ENCODE data around the gene IQCE.

The IQCE gene

GRCh38 chr7:2621061-2621828 is 62.5 kb downstream of the IQCE start:
- no peak for DNase-seq

DNA sequence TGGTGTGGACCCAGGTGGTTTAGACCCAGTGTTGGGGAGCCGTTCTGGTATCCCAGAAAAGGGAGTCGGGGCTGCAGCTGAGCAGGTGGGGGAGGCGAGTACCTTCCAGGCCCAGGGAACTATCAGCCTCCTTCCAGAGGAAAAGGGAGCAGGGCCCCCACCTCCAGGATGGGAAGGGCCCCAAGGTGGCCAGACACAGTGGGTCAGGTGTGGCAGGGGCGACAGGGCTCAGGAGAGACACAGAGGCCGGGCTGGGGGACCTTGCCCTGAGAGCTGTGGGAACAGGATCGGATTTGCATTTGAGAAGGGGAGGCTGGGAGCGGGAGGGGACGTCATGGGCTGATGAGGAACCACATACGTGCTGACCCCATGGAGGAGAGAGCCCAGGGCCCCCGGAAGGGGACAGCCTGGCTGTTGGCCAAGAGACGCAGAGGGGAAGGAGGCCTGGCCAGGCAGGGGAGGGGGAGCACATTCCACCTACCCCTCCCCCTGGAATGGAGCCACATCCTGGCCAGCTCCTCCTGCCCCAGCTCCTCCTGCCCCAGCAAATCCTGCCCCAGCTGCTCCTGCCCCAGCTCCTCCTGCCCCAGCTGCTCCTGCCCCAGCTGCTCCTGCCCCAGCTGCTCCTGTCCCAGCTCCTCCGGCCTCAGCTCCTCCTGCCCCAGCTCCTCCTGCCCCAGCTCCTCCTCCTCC is 63.3 kb downstream of the IQCE start:
- DNase-seq = no peak

GRCh38 chr7:2622869-2623697 is 64.3 kb downstream of the IQCE start:
- peak; percentile 78 for DNase-seq

GRCh38 chr7:2623698-2624014 is 64.9 kb downstream of the IQCE start:
- no peak for DNase-seq

GRCh38 chr7:2624293-2624886 is 65.6 kb downstream of the IQCE start:
- no peak for DNase-seq

DNA sequence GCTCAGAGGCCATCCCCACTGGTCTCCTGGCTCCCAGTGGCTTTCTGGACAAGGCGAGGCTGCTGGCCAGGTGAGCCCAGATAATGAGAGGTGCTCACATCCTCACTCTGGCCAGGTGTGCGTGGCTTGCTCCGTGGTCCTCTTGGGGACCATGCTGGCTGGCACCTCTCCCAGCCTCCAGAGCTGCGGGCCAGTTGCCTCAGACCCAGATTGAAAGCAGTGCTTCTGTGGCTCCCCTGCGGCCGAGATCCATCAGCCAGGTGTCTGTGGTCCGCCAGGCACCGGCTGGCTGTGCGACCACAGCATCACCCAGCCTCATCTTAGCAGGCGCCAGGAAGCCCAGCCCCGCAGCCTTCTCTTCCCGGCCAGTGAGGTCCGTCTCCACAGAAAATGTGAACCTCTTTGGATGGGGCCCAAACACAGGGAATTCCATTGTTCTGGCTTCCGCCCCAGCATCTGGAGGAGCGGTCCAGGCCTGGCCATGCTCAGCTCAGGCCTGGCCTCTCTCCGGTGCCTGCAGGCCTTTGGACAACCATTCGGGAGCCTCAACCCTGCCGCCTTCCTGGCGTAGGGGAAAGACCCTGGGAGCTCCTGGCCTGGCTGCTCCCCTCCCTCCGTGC is 67.8 kb downstream of the IQCE start:
- no peak for DNase-seq

- DNase-seq = no peak
These were observed 68.7 kb downstream of the IQCE start for GRCh38 chr7:2627258-2628129.

GRCh38 chr7:2628130-2628482 is 69.3 kb downstream of the IQCE start:
- DNase-seq = no peak

DNA sequence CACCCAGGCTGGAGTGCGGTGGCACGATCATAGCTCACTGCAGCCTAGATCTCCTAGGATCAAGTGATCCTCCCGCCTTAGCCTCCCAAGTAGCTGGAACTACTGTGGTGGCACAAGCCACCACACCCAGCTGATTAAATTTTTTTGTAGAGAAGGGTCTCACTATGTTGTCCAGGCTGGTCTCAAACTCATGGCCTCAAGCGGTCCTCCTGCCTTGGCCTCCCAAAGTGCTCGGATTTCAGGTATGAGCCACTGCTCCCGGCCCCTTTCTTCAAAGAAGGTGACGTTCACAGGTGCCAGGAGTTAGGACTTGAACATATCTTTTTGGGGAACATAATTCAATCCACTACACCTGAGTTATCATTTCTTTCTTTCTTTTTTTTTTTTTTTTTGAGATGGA is 70.1 kb downstream of the IQCE start:
- no peak for DNase-seq

- DNase-seq = no peak
These were observed 71.2 kb downstream of the IQCE start for GRCh38 chr7:2629746-2630681.

GRCh38 chr7:2631946-2632732 is 73.4 kb downstream of the IQCE start, which contains the start of gene TTYH3:
TTYH3 (plus strand) TSS chr7:2631986; CDS start chr7:2632156, 170 bp downstream.
- no peak for DNase-seq

DNA sequence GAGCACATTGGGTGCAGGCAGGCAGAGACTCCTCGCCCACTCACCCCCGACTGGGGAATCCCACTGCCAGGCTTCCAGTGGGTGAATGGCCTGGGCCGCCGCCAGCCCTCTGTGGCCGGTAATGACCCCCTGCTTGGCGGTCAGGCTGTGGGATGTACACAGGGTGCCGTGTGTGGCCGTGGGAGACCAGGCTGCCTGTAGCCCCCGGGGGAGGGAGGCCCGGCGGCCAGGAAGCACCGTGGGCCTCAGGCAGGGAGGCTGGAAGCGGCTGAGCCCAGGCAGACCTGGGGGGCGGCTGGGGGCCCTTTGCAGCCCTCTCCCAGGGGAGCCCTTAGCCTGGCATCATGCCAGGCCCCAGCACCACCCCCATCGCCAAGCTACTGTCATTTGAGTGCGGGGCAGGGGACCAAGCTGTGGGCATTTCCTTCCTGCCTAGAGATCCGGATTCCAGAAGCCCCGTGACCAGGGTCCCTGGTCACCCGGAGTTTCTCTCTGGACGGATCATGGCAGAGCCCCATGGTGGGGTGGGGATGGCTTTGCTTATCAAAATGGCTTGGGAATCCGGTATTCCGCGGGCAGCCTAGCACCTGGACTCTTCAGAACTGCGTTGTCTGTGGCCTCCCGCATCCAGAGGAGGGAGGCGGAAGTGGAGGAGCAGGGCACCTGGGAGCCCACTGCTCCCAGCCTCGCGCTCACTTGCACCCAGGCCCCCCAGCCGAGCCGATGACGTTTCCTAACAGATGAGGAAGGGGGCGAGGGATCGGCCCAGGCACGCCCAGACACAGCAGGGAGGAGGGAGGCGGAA is 74.2 kb downstream of the IQCE start:
- peak; percentile 88 for DNase-seq

GRCh38 chr7:2633538-2634266 is 74.9 kb downstream of the IQCE start:
- peak; percentile 90 for DNase-seq

- DNase-seq = no peak
These were observed 75.7 kb downstream of the IQCE start for GRCh38 chr7:2634267-2635145.

DNA sequence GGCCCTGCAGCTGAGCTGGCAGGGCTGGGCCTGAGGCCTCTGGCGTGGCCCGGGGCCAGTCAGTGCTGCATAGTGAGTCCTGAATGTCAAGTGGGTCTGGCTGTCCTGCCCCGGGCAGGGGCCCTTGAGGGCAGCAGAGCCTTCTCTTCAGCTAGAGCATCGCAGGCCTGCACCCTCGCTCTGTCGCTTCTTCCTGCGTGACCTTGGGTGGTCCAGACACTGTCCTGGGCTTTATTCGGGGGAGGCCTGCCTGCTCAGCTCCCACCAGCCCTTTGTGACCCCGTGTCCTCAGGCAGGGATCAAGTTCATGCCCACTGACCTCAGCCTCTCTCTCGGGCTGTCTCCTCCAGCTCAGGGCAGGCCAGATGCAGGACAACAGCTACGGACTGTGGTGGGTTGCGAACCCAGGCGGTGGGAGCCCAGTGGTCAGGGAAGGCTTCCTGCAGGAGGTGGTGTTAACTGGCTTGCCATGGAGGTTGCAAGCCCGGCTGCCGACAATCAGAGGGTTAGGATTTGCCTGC is 76.4 kb downstream of the IQCE start:
- DNase-seq = no peak

- DNase-seq = peak; percentile 50
These were observed 77.3 kb downstream of the IQCE start for GRCh38 chr7:2635810-2636701.
